ENCODE measurements around the gene IDNK. TPM values are rescaled to one million over a fixed set of nuclear protein-coding genes. Genes with fewer than 3 reads are reported as not detected.

IDNK gene
- total and polyA plus RNA-seq, 2 of the 8 experiments (the other 6 are each of a cell fraction or from before 2014, with no cell fraction given), result 0.29 to 0.48 TPM

DNA sequence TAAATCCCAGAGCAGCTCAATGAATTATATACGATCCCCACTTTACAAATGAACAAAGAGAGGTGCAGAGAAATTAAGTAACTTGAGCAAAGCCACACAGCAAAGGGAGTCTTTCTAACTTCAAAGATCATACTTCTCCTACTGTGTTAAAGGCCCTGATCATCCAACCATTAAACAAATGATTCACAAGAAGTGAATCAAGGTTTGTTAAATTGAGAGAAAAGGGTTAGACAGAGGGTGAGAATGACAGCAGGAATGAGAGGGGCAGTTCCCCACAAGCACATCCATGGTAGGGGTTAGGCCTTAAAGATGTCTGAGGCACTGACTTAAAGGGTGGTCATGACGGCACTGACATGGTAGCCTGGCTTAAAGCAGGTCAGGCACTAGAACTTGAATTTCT lies 10.7 kb downstream of the IDNK start:
- Histone ChIP-seq H4K8ac (ENCODE audit: extremely low read depth, insufficient read depth, low read length) (no peak overlapping the region), H2BK15ac (ENCODE audit: low read length) (no peak overlapping the region; the same call in 1 of the 2 replicates), H3K4me2 (ENCODE audit: insufficient read depth in 1 of 2, low read depth in 2 of 2, low read length in 2 of 2) (no peak overlapping the region), H3K23ac (ENCODE audit: insufficient read length) (no peak overlapping the region), H3K36me3 (ENCODE audit: control insufficient read depth in 2 of 4, insufficient read depth in 4 of 4, low read length in 3 of 4) (no peaks in the 10 kb centered on the region), H3K4ac (replicated peaks; ENCODE audit: insufficient read length, low read depth, low read length) (no peak overlapping the region), H4K5ac (ENCODE audit: insufficient read length, low read depth, low read length) (no peak overlapping the region), H4K91ac (replicated peaks; ENCODE audit: insufficient read length, low read length) (no peak overlapping the region), H3K14ac (ENCODE audit: insufficient read length) (no peak overlapping the region), H3K4me1 (replicated peaks in 1 of 4; ENCODE audit: control insufficient read depth in 3 of 4, insufficient read depth in 4 of 4, low read length in 3 of 4) (peaks cover 0 to 11% (median 3%) of the 10 kb centered on the region in 4 experiments; a peak in 1 of 7 replicates), H2BK12ac (ENCODE audit: low read depth, low read length) (no peak overlapping the region), H2AFZ (ENCODE audit: low read length) (no peak overlapping the region), H4K20me1 (replicated peaks in 1 of 2; ENCODE audit: control insufficient read depth in 1 of 2, insufficient read depth in 2 of 2, low read length in 2 of 2) (no peaks in the 10 kb centered on the region), H3K9ac (replicated peaks in 1 of 4; ENCODE audit: extremely low read depth in 1 of 4, low read depth in 3 of 4, low read length in 3 of 4) (no peak overlapping the region), H3K9me3 (ENCODE audit: insufficient read depth in 2 of 2, low read depth in 1 of 2, low read length in 1 of 2) (no peaks in the 10 kb centered on the region), H3K4me3 (ENCODE audit: extremely low read depth in 1 of 4, insufficient read depth in 2 of 4, low read depth in 3 of 4, low read length in 4 of 4) (no peak overlapping the region), H3K23me2 (ENCODE audit: low read depth, low read length) (no peaks in the 10 kb centered on the region), H2BK5ac (ENCODE audit: low read depth, low read length) (no peak overlapping the region), H2AK5ac (ENCODE audit: low read depth, low read length) (no peak overlapping the region), H3K79me1 (ENCODE audit: low read depth, low read length) (no peaks in the 10 kb centered on the region), H2BK20ac (ENCODE audit: low read length) (no peak overlapping the region), H3K27me3 (replicated peaks in 1 of 4; ENCODE audit: control insufficient read depth in 3 of 4, extremely low read depth in 1 of 4, insufficient read depth in 3 of 4, low read length in 3 of 4) (no peaks in the 10 kb centered on the region), H3K18ac (ENCODE audit: extremely low read depth, low read length) (no peak overlapping the region), H2BK120ac (replicated peaks; ENCODE audit: low read depth, low read length) (no peak overlapping the region), H3K27ac (ENCODE audit: low read depth, low read length) (no peak overlapping the region), H3K79me2 (ENCODE audit: control insufficient read depth in 1 of 2, insufficient read depth in 2 of 2, low read length in 2 of 2) (no peaks in the 10 kb centered on the region), H3K56ac (replicated peaks; ENCODE audit: insufficient read length, low read depth, low read length) (no peak overlapping the region)
- WGBS, 2 experiments (ENCODE audit: extremely low coverage in 1 of 2, insufficient coverage in 1 of 2, insufficient read length in 1 of 2, insufficient replicate concordance in 2 of 2, low coverage in 1 of 2, low lambda C conversion rate in 2 of 2, missing lambda C conversion rate in 1 of 2), result 88% methylated on average over 2 of the region's 2 CpGs; no CpG with 5 or more reads in 1 of the 2 experiments
- ChIA-PET CTCF (ENCODE audit: partially characterized antibody) (interaction anchor here (1.2 to 8.0 kb wide), 3 partner anchors 10 to 96 kb away, joined by 5 to 75 read pairs (median 5); partner anchors contain the start of gene FRMD3), POLR2A (ENCODE audit: partially characterized antibody) (no interaction called here)
- DNase-seq (ENCODE audit: low read depth in 1 of 2, low spot score in 2 of 2) (no peak), FAIRE-seq (no peak)
- no peak for TF ChIP-seq EGR1 (IDR thresholded peaks at IDR 0.05; ENCODE audit: borderline replicate concordance, low read depth, low read length)
- no peak for TF ChIP-seq SAP30 (IDR thresholded peaks at IDR 0.05; ENCODE audit: insufficient read depth, insufficient replicate concordance, low read length)
- no peak for TF ChIP-seq TCF12 (IDR thresholded peaks at IDR 0.05; ENCODE audit: low read depth, low read length)
- no peak for TF ChIP-seq CBX5 (IDR thresholded peaks at IDR 0.05; ENCODE audit: low read depth, low read length)
- TF ChIP-seq ASH2L (IDR thresholded peaks at IDR 0.05; ENCODE audit: low read length), result no peak
- no peak for TF ChIP-seq CHD2 (IDR thresholded peaks at IDR 0.05; ENCODE audit: low read length)
- no peak for TF ChIP-seq BACH1 (IDR thresholded peaks at IDR 0.05; ENCODE audit: low read length)
- TF ChIP-seq SP1 (IDR thresholded peaks at IDR 0.05; ENCODE audit: low read depth, low read length), result no peak
- no peak for TF ChIP-seq TEAD4 (IDR thresholded peaks at IDR 0.05; ENCODE audit: low read depth, low read length)

Data from H1 (cell line).